CD4-positive, alpha-beta T cell (primary cell): ENCODE data around the gene HOXA7. TPM values are rescaled to one million over a fixed set of nuclear protein-coding genes. Genes with fewer than 3 reads are reported as not detected.

Experiments
- ATAC-seq: fragments of 200-7000 bp; cut with Tn5 transposase; one replicate; pipeline ENCODE4 v1.10.0; 2022; ENCODE audit warnings: mild to moderate bottlenecking; ENCODE audit not compliant: poor library complexity
- CTCF ChIA-PET: fragments of 350-600 bp; sonication (Branson Sonifier 250); formaldehyde crosslinking; loops from one replicate; lab custom pipeline; 2021; ENCODE audit warnings: antibody characterized with exemption, inconsistent platforms; lab: Charles Lee
- POLR2A ChIA-PET: fragments of 350-600 bp; sonication (Branson Sonifier 250); formaldehyde crosslinking; loops from one replicate; lab custom pipeline; 2021; ENCODE audit warnings: antibody characterized with exemption, inconsistent platforms; lab: Charles Lee
- DNase-seq, 14 experiments: peaks; one replicate each; pipeline ENCODE4 v3.0.0-alpha.2; 2013 to 2020; ENCODE audit warnings: mixed read lengths in 2 of 14
- H3K27ac ChIP-seq, 2 donors: one replicate each; pipeline versions ENCODE4 v1.5.1 to v1.7.0; 2013; ENCODE audit warnings: low read length in 2 of 2, low read depth in 1 of 2, mild to moderate bottlenecking in 1 of 2
- H3K27me3 ChIP-seq, 2 experiments: 1 replicate in 1 of 2; 2 replicates in 1 of 2; pipeline versions ENCODE4 v1.6.1 to v1.7.0; 2013; ENCODE audit warnings: low read length in 2 of 2, control low read depth in 1 of 2, mild to moderate bottlenecking in 1 of 2, moderate library complexity in 1 of 2; ENCODE audit not compliant: insufficient read depth in 2 of 2, control insufficient read depth in 1 of 2
- H3K36me3 ChIP-seq: one replicate; pipeline ENCODE4 v1.6.1; 2013; ENCODE audit warnings: low read length, control low read depth; ENCODE audit not compliant: insufficient read depth
- H3K4me1 ChIP-seq: one replicate; pipeline ENCODE4 v1.6.1; 2013; ENCODE audit warnings: low read length, control low read depth; ENCODE audit not compliant: insufficient read depth
- H3K4me3 ChIP-seq: one replicate; pipeline ENCODE4 v1.5.1; 2013; ENCODE audit warnings: mild to moderate bottlenecking, low read length, moderate library complexity
- H3K9me3 ChIP-seq, 2 experiments: 1 replicate in 1 of 2; 2 replicates in 1 of 2; pipeline versions ENCODE4 v1.6.1 to v1.7.0; 2013; ENCODE audit warnings: low read length in 2 of 2, mild to moderate bottlenecking in 2 of 2, control low read depth in 1 of 2, moderate library complexity in 1 of 2; ENCODE audit not compliant: control insufficient read depth in 1 of 2, insufficient read depth in 1 of 2
- H3K27ac Mint-ChIP-seq: one replicate; pipeline ENCODE4 v1.8.0; 2020; ENCODE audit warnings: mixed read lengths
- H3K27me3 Mint-ChIP-seq: one replicate; pipeline ENCODE4 v1.8.0; 2021; ENCODE audit warnings: mixed read lengths
- H3K36me3 Mint-ChIP-seq: one replicate; pipeline ENCODE4 v1.8.0; 2021; ENCODE audit warnings: low read depth, mixed read lengths
- H3K4me1 Mint-ChIP-seq: one replicate; pipeline ENCODE4 v1.8.0; 2021; ENCODE audit warnings: low read depth, mixed read lengths
- H3K4me3 Mint-ChIP-seq: one replicate; pipeline ENCODE4 v1.8.0; 2020; ENCODE audit warnings: mild to moderate bottlenecking, mixed read lengths
- H3K9me3 Mint-ChIP-seq: one replicate; pipeline ENCODE4 v1.8.0; 2020; ENCODE audit warnings: mixed read lengths
- intact Hi-C, 2 experiments: fragments of 100-400 bp; cut with DNase I in 1 of 2; cut with micrococcal nuclease in 1 of 2; formaldehyde crosslinking; loops; one replicate each; pipeline versions ENCODE4 v1.15.1 to v1.9.0; 2023 to 2025; cut with DNase I, micrococcal nuclease
- total RNA-seq, 174 experiments: library from RNA in 2 of 174; stranded (reverse) in 2 of 174; gene quantifications; one replicate each; pipeline ENCODE4 v1.2.3 and lab custom pipeline; 2021 to 2026
- TF ChIP-seq, protein P1 (sequence below): fragments of 200-600 bp; IDR thresholded peaks from one replicate; pipeline ENCODE4 v1.8.0; 2022; ENCODE audit warnings: antibody characterized with exemption, mild to moderate bottlenecking

HOXA7 gene
- total RNA-seq, 2 experiments from 2014 or later: not detected

DNA sequence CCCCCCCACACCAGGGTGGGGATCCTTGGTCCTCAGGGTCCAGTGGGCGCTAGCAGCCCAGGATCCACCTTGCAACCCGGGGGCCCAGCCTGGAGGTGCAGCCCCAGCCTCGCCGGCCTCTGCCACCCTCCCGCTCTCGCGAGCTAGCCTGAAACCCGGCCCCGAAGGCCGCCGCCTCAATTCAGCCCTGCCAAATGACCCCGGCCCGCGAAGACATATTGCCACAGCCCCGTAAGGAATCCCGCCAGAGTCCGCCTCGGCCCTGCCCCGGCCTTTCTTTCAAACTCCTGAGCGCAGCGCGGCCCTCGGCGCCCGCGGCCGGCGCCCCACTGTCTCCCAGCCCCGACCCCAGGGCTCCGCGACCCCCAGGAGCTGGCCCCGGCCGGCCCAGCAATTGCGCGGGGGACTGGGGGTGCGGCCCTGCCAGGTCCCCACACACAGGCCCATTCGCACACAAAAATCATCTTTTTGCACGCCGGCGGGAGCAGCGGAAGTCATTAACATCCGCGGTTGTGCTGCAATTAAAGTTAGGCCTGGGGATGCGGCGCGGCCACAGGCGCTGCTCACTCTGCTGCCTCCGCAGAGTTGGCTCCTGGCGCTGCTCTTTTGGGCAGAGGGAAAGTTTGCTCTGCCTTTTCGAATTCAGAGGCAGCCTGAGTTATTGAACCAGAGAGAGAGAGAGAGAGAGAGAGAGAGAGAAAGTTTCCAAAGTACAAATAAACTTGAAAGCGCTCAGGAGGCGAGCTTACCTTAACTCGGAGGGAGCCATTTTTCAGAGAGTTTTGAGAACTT lies 16.9 kb downstream of the HOXA7 start:
- H3K4me3 Mint-ChIP-seq: no peak overlapping the region
- ChIA-PET POLR2A (no interaction called here), CTCF (interaction anchor here (1.1 kb wide), 1 partner anchor 12 kb away, joined by 3 read pairs; no protein-coding TSS in a partner anchor)
- no peaks in the 10 kb centered on the region for H3K36me3 Mint-ChIP-seq
- H3K4me1 ChIP-seq: no peaks in the 10 kb centered on the region
- H3K4me1 Mint-ChIP-seq: no peaks in the 10 kb centered on the region
- H3K27ac Mint-ChIP-seq: no peak overlapping the region
- intact Hi-C loops: no loop called here
- peaks cover 0 to 12% of the 10 kb centered on the region in 2 experiments for H3K9me3 ChIP-seq
- ATAC-seq (no peak), DNase-seq (no peak)
- TF ChIP-seq, protein P1, sequence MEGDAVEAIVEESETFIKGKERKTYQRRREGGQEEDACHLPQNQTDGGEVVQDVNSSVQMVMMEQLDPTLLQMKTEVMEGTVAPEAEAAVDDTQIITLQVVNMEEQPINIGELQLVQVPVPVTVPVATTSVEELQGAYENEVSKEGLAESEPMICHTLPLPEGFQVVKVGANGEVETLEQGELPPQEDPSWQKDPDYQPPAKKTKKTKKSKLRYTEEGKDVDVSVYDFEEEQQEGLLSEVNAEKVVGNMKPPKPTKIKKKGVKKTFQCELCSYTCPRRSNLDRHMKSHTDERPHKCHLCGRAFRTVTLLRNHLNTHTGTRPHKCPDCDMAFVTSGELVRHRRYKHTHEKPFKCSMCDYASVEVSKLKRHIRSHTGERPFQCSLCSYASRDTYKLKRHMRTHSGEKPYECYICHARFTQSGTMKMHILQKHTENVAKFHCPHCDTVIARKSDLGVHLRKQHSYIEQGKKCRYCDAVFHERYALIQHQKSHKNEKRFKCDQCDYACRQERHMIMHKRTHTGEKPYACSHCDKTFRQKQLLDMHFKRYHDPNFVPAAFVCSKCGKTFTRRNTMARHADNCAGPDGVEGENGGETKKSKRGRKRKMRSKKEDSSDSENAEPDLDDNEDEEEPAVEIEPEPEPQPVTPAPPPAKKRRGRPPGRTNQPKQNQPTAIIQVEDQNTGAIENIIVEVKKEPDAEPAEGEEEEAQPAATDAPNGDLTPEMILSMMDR: no peak
- H3K9me3 Mint-ChIP-seq: no peaks in the 10 kb centered on the region
- H3K4me3 ChIP-seq: no peak overlapping the region
- H3K27me3 Mint-ChIP-seq: peaks cover 79% of the 10 kb centered on the region
- H3K36me3 ChIP-seq: no peaks in the 10 kb centered on the region
- no peak overlapping the region for H3K27ac ChIP-seq
- H3K27me3 ChIP-seq: peaks cover 19 to 66% of the 10 kb centered on the region in 2 experiments

DNA sequence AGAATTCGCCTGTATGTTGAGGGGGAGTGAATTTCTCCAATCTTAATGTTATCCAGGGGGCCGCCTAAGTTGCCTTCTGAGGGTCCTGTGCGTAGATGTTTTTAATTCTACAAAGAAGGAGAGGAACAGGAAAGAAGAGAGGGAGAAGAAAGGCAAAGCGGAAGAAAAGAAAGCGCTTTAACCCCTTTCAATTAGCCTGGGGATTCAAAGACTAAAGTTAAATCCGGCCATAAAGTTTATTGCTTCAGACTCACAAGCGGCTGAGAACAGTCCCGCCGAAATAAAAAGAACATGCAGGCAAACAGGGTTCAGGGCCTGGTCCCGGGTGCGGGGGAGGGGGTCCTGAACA lies 17.5 kb downstream of the HOXA7 start:
- Mint-ChIP-seq H3K4me1 (no peaks in the 10 kb centered on the region), H3K36me3 (no peaks in the 10 kb centered on the region), H3K9me3 (no peaks in the 10 kb centered on the region), H3K27ac (no peak overlapping the region), H3K4me3 (no peak overlapping the region), H3K27me3 (peaks cover 79% of the 10 kb centered on the region)
- no peak for ATAC-seq
- Histone ChIP-seq H3K27ac (no peak overlapping the region), H3K4me3 (no peak overlapping the region), H3K27me3 (peaks cover 19 to 63% of the 10 kb centered on the region in 2 experiments), H3K4me1 (no peaks in the 10 kb centered on the region), H3K36me3 (no peaks in the 10 kb centered on the region), H3K9me3 (peaks cover 0 to 10% of the 10 kb centered on the region in 2 experiments)
- intact Hi-C loops: no loop called here
- DNase-seq: no peak
- TF ChIP-seq, protein P1: no peak
- ChIA-PET POLR2A (no interaction called here), CTCF (no interaction called here)

DNA sequence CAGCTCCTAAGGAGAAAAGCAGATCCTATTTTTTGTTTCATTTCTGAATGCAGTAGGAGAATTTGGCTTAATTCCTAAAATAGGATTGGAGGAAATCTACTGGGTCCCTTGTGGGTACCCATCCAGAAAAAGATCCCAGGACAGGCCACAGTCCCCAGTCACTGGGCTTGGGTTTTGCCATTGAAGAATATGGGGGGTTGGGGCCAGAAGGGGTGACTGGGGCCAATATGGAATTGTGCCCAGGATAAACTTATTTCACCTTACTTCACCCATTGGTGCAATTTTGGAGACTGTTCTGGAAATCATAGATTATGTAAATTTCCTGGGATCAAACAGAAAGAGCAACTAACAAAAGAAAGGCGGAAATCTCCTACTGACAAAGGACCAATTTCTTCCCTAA lies 18.0 kb downstream of the HOXA7 start:
- CTCF ChIA-PET: no interaction called here
- DNase-seq: no peak
- Mint-ChIP-seq H3K4me3 (no peak overlapping the region), H3K27me3 (peaks cover 81% of the 10 kb centered on the region), H3K36me3 (no peaks in the 10 kb centered on the region), H3K27ac (no peak overlapping the region), H3K4me1 (no peaks in the 10 kb centered on the region), H3K9me3 (no peaks in the 10 kb centered on the region)
- no peak overlapping the region for H3K4me3 ChIP-seq
- intact Hi-C loops: no loop called here
- TF ChIP-seq, protein P1: no peak
- H3K36me3 ChIP-seq: no peaks in the 10 kb centered on the region
- peaks cover 19 to 60% of the 10 kb centered on the region in 2 experiments for H3K27me3 ChIP-seq
- no peaks in the 10 kb centered on the region for H3K4me1 ChIP-seq
- ATAC-seq: no peak
- POLR2A ChIA-PET: no interaction called here
- H3K9me3 ChIP-seq: peaks cover 0 to 10% of the 10 kb centered on the region in 2 experiments
- H3K27ac ChIP-seq: no peak overlapping the region
